NCI-H1092 treated with DMSO at 0.1 percent for 48 hours (cell line): ENCODE data around the gene LRP1B.

Experiments
- DNase-seq: peaks from one replicate; lab custom pipeline; 2025; lab: John Stamatoyannopoulos, UW

LRP1B gene

DNA sequence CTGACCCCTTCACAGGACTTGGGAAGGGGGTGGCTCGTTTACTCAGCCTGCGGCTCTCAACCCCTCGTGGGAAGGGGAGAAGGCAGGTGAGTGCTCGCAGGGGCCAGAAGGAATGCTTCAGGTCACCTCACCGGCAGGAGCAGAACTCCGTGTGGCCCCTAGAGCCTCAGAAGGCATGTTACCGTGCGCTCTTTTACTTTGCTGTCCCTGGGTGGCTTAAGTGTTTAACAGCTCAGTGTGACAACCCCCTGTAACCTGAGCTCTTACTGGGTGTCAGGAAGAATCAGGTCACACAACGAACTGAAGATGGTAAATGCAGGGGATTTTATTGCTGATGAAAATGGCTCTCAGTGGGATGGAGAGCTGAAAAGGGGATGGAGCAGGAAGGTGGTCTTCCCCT lies 1235.4 kb downstream of the LRP1B start:
- DNase-seq = no peak

DNA sequence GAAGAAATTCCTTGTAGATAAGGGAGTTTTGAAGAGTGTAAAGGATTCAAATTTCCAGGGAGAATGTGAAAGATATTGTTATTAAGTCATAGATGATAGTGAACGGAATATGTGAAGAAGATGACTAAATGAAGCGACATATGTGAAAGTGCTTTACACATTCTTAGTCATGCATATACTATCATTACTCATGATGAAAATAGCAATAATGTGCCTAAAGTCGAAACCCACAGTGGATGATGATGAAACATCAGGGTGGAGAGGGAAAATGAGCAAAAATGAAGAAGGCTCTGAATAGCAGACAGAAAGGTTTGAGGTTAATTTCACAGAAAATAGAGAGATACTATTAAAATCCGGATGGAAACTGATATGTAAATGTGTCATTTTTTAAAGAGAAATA lies 1237.1 kb downstream of the LRP1B start:
- no peak for DNase-seq

- no peak for DNase-seq
Measured at GRCh38 chr2:140892911-140893637, 1237.7 kb downstream of the LRP1B start.

DNA sequence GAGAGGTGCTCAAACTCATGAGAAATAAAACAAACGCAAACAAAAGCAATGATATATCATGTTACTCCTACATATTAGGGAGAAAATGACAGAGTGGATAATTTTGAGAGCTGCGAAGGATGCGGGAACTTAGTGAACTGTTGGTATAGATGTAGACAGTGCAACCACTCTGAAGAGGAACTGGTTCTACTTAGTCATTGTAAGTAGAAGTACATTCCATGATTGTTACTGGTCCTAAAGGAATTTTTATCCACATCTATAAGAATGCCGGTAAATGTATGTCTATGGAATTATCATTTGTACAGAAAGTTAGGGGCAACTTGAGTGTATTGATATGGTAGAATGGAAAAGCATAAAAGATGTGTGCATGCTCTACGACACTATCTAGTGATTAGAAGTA lies 1238.4 kb downstream of the LRP1B start:
- no peak for DNase-seq

- no peak for DNase-seq
Measured at GRCh38 chr2:140891614-140892212, 1239.1 kb downstream of the LRP1B start.

DNA sequence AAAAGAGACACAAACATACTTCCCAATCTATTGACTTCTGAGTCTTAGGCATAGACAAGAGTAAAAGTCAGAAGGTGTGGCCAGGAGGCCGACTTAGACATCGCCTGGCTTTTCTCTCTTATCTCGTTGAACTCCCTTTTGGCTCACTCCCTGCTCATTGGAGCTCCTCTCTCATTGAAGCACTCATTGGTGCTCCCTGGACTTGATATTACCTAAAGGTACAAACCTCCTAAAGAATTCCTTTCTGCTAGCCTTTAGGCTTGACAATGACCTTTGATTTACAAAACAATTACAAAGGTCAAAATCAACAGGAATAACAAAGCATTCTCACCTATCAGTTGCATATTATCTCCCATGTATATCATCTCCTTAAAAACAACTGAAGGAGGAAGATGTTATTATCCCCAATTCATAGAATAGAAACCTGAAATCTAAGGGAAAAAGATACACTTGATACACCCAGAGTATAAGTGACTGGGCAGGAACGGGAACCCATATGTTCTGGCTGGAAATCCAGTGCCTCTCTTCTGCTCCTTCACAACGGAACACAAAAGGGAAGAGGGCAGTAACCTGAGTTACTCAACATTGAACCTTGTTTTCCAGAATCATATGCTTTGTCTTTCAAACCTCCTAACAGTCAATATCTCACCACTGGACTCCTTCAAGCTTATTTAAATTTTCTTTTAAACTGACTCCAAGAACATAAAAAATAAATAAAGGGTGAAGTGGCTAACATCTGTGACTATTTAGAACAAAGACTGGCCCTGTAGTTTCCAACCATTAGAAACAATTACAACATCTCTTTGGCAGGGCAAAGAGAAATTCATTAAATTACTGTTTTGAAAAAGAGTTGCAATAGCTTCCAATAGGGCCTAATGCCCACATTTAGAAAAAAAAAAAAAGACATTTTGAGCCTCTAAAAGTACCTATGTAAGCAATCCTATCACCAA lies 1247.9 kb downstream of the LRP1B start:
- no peak for DNase-seq

DNA sequence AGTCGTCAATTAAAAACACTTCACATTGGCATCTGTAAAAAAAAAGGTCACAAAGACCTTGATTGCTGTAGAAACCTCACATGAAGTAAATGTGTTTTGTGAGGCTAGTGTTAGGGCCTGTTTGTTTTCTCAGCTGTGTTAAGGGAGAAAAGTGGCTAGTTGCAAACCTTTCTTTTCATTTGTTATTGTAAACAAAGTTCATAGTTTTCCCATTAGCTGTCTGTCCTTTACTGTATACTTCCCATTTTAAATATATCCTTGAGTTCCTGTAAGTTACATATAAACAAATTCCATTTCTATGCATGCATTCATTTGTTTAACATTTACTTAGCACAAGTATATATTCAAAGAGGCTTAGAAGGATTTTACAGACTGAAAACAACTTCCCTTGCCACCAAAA lies 1250.2 kb downstream of the LRP1B start:
- no peak for DNase-seq

GRCh38 chr2:140876015-140876414 lies 1254.8 kb downstream of the LRP1B start:
- no peak for DNase-seq

DNA sequence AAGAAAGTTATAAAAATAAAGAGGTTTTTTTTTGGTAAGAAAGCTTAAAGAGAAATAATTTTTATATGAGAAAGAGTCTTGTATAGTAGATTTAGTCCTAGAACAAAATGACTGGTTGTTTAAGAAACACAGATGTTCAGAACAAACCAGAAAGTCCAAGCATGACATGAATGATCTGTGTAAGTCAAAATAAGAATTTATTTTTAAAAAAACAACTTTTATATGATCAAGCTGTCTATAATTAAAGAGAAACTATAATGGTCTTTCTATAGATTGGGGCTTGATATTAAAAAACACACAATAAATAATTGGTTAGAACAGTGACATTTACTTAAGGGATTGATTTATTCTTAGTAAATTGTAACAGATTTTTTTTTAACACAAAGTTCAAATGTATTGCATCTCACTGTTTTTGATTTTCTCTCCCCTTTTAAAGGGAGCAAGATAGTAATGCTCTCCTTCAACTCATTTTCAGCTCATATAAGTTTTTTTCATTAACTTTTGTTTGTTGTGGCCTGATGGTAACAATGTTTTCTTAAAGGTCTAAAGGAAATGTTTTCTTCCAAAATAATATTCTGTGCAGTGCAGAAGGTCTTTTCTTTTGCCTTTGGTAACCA lies 1256.8 kb downstream of the LRP1B start:
- DNase-seq = no peak

- no peak for DNase-seq
Measured at GRCh38 chr2:140869925-140870324, 1260.9 kb downstream of the LRP1B start.

GRCh38 chr2:140869107-140869506 lies 1261.7 kb downstream of the LRP1B start:
- DNase-seq = no peak

- no peak for DNase-seq
Measured at GRCh38 chr2:140865837-140866236, 1265.0 kb downstream of the LRP1B start.

GRCh38 chr2:140863713-140864112 lies 1267.1 kb downstream of the LRP1B start:
- DNase-seq = peak; percentile 41

GRCh38 chr2:140862181-140862580 lies 1268.6 kb downstream of the LRP1B start:
- no peak for DNase-seq

GRCh38 chr2:140861666-140862065 lies 1269.2 kb downstream of the LRP1B start:
- DNase-seq = peak; percentile 17

GRCh38 chr2:140855471-140855870 lies 1275.3 kb downstream of the LRP1B start:
- DNase-seq = no peak

DNA sequence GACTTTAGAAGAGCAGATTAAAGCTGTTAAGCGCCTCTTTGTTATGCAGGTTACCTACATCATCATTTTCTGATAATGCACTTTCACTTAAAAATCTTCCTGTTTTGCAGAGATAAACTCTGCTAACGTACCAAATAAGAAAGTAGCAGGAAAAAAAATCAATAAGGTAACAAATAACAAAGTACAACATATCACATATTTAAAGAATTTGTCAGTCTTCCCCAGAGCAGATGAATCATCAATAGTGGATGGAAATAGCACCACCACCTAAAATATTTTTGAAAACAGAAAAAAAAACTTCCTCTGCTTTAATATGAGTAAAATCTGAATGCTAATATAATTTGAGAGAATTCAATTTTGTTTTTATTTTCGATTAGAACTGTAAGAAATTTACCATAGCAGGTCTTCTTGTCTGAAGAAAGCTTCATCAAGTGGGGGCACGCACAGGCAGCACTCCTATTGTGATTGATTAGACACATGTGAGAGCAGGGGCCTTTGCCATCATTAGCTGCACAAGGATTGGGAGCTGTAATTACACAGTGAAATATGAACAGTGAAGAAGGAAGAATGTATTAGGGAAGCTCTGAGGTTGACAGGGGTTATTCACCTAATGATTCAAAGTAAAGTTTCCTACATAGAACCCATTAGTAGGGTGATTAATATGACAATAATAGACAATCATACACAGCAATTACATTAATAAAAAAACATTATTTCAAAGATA lies 1279.4 kb downstream of the LRP1B start:
- DNase-seq = no peak

DNA sequence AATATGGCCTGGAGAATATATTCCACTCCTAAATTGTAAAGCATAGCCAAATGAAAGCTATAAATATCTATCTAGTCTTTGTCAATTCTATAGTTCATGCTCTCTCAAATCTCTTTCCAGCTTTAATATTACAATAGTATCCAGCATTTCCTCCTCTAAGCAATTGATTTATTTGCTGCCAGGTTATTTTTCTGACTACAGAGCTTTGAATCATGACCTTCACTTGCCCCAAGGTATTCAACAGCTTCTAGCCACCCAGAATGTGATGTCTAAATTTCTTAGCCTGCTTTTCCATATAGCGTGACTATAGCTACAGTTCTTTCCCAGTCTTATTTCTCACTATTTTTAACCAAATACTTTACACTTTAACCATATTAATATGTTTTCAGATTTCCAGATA lies 1287.6 kb downstream of the LRP1B start:
- DNase-seq = no peak

GRCh38 chr2:140842110-140842509 lies 1288.7 kb downstream of the LRP1B start:
- DNase-seq = no peak

DNA sequence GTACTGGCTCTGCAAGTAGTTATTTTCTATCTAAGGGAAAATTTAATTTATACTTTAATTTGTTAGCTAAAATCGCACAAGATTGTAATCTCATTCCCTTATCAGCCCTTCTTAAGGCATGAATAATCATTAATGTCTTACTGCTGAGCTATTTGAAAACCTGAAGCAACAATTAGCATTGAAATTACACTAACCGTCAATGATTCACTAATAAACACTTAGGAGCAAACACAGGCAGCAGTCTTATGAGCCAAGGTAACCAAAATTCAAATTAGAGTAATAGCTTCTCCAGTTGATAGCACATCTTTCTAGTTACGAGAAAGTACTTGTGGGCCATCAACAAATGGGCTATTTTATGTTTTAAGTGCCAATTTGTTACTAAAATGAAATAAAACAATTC lies 1289.7 kb downstream of the LRP1B start:
- no peak for DNase-seq

DNA sequence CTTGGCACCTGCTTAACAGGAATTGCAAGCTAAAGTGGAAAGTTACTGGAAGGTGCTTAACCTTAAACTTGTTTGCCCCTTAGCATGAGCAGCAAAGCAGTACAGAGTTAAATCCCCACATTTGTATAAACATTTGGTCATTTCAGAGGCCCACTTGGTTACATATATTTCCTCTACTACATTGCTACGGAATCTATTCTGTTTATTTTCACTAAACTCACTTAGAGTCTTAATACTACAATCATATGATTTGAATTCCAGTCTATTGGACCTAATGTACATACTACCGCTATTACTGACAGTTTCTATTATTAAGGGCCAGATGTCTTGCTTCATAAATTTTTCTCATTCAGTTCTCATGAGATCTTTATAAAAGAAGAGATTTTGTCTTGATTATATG lies 1294.0 kb downstream of the LRP1B start:
- DNase-seq = no peak

DNA sequence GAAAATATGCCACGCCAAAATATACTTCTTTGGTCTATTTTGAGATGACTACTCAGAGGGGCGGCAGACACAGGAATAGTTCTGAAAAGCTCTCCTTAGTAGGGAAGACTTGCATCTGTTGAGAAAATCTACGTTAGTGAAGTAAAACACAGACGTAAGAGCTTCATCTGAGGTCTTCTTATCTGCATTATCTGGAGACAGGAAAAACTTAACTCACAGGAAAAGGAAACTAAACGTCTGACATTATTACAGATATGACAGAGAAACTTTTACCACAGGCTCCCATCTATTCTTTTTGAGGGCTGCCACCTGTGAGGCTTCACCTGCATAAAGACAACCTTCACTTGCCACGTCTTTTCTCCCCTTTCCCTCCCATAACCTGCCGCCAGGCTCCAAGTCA lies 1295.7 kb downstream of the LRP1B start:
- no peak for DNase-seq
